Liver (tissue), 9 donors: ENCODE data around the gene ODAD2. TPM values are rescaled to one million over a fixed set of nuclear protein-coding genes. Genes with fewer than 3 reads are reported as not detected.

Source experiments
- DNase-seq: peaks from one replicate; pipeline ENCODE4 v3.0.0-alpha.2; 2017; ENCODE audit warnings: low spot score
- H3K27ac ChIP-seq, 2 donors: one replicate each; pipeline ENCODE4 v1.7.0; 2013; ENCODE audit warnings: inconsistent platforms in 2 of 2, low read length in 2 of 2, control low read depth in 1 of 2, low read depth in 1 of 2, mild to moderate bottlenecking in 1 of 2
- H3K27me3 ChIP-seq, 4 donors: one replicate each; pipeline versions ENCODE4 v1.6.1 to v1.7.0; 2013; ENCODE audit warnings: low read length in 3 of 4, inconsistent platforms in 1 of 4, mild to moderate bottlenecking in 1 of 4, moderate library complexity in 1 of 4; ENCODE audit not compliant: control insufficient read depth in 4 of 4, insufficient read depth in 4 of 4
- H3K36me3 ChIP-seq, 4 donors: one replicate each; pipeline versions ENCODE4 v1.6.1 to v1.7.0; 2013; ENCODE audit warnings: low read length in 3 of 4, mild to moderate bottlenecking in 3 of 4, low read depth in 1 of 4, moderate library complexity in 1 of 4; ENCODE audit not compliant: control insufficient read depth in 4 of 4, insufficient read depth in 3 of 4
- H3K4me1 ChIP-seq, 4 donors: one replicate each; pipeline versions ENCODE4 v1.6.1 to v1.7.0; 2013; ENCODE audit warnings: low read length in 3 of 4, mild to moderate bottlenecking in 3 of 4, moderate library complexity in 1 of 4; ENCODE audit not compliant: control insufficient read depth in 4 of 4, insufficient read depth in 4 of 4
- H3K4me3 ChIP-seq, 3 donors: one replicate each; pipeline versions ENCODE4 v1.6.1 to v1.7.0; 2013; ENCODE audit warnings: low read length in 3 of 3, control low read depth in 1 of 3, low read depth in 1 of 3, mild to moderate bottlenecking in 1 of 3
- H3K9ac ChIP-seq, 2 donors: one replicate each; pipeline ENCODE4 v1.7.0; 2013; ENCODE audit warnings: low read length in 2 of 2, mild to moderate bottlenecking in 2 of 2, moderate library complexity in 2 of 2, control low read depth in 1 of 2, low read depth in 1 of 2
- H3K9me3 ChIP-seq, 4 donors: one replicate each; pipeline versions ENCODE4 v1.6.1 to v1.7.0; 2013; ENCODE audit warnings: low read length in 3 of 4; ENCODE audit not compliant: control insufficient read depth in 4 of 4
- ATF3 ChIP-seq: IDR thresholded peaks from 2 replicates; pipeline ENCODE4 v1.6.1; 2016; ENCODE audit warnings: antibody characterized with exemption
- CTCF ChIP-seq: fragments of 150-350 bp; IDR thresholded peaks from 2 replicates; pipeline ENCODE4 v1.5.1; 2017; ENCODE audit warnings: improper control_type of control experiment, low read depth, low read length; ENCODE audit not compliant: missing input control
- EGR1 ChIP-seq, 2 donors: IDR thresholded peaks; 2 replicates each; pipeline ENCODE4 v1.6.1; 2016 to 2018; ENCODE audit warnings: antibody characterized with exemption in 2 of 2, low read depth in 2 of 2
- FOXA1 ChIP-seq: IDR thresholded peaks from 2 replicates; pipeline ENCODE4 v1.6.1; 2016; ENCODE audit warnings: antibody characterized with exemption
- FOXA2 ChIP-seq: IDR thresholded peaks from 2 replicates; pipeline ENCODE4 v1.6.1; 2016; ENCODE audit warnings: antibody characterized with exemption
- GABPA ChIP-seq, 2 donors: IDR thresholded peaks in 1 of 2; conservative IDR thresholded peaks in 1 of 2; 2 replicates each; pipeline ENCODE4 v1.6.1; 2016; ENCODE audit warnings: antibody characterized with exemption in 2 of 2, mild to moderate bottlenecking in 1 of 2, moderate library complexity in 1 of 2
- HNF4A ChIP-seq, 2 donors: conservative IDR thresholded peaks; 2 replicates each; pipeline ENCODE4 v1.6.1; 2016; ENCODE audit warnings: antibody characterized with exemption in 2 of 2, mild to moderate bottlenecking in 2 of 2
- HNF4G ChIP-seq: IDR thresholded peaks from 2 replicates; pipeline ENCODE4 v1.6.1; 2016; ENCODE audit warnings: antibody characterized with exemption
- MAX ChIP-seq: IDR thresholded peaks from 2 replicates; pipeline ENCODE4 v1.6.1; 2016; ENCODE audit warnings: antibody characterized with exemption
- NR2F2 ChIP-seq: IDR thresholded peaks from 2 replicates; pipeline ENCODE4 v1.6.1; 2016; ENCODE audit warnings: antibody characterized with exemption
- RAD21 ChIP-seq, 2 donors: IDR thresholded peaks; 2 replicates each; pipeline ENCODE4 v1.6.1; 2016; ENCODE audit warnings: antibody characterized with exemption in 2 of 2, mild to moderate bottlenecking in 2 of 2
- REST ChIP-seq: IDR thresholded peaks from 2 replicates; pipeline ENCODE4 v1.6.1; 2016; ENCODE audit warnings: antibody characterized with exemption, mild to moderate bottlenecking
- RXRA ChIP-seq, 2 donors: IDR thresholded peaks; 2 replicates each; pipeline ENCODE4 v1.6.1; 2017 to 2018; ENCODE audit warnings: antibody characterized with exemption in 2 of 2, mild to moderate bottlenecking in 1 of 2
- SP1 ChIP-seq: IDR thresholded peaks from 2 replicates; pipeline ENCODE4 v1.6.1; 2018; ENCODE audit warnings: antibody characterized with exemption, mild to moderate bottlenecking
- TAF1 ChIP-seq: conservative IDR thresholded peaks from 2 replicates; pipeline ENCODE4 v1.6.1; 2016; ENCODE audit warnings: antibody characterized with exemption, mild to moderate bottlenecking
- YY1 ChIP-seq: IDR thresholded peaks from 2 replicates; pipeline ENCODE4 v1.6.1; 2016; ENCODE audit warnings: antibody characterized with exemption, mild to moderate bottlenecking
- ZBTB33 ChIP-seq: IDR thresholded peaks from 2 replicates; pipeline ENCODE4 v1.6.1; 2016; ENCODE audit warnings: antibody characterized with exemption
- WGBS: extraction: QIAGEN DNeasy Blood & Tissue Kit; methylation state at CpG from one replicate; pipeline ENCODE4 v1.1.7; 2013; 5-methylcytosine and 5-hydroxymethylcytosine counted together
- polyA plus RNA-seq, 2 donors: library from polyadenylated mRNA; stranded (reverse) in 1 of 2; unstranded in 1 of 2; fragments of 200-250 nt in 1 of 2; fragments of >200 nt in 1 of 2; fragmentation: Nextera tagmentation in 1 of 2; extraction: Ambion mirVana in 1 of 2; gene quantifications; one replicate each; pipeline versions ENCODE4 v1.2.1 to v1.2.3, GENCODE V29; 2013 to 2015
- total RNA-seq, 2 donors: library from RNA; depleted of rRNA; stranded (reverse); fragments of >200 nt; gene quantifications; one replicate each; pipeline ENCODE4 v1.2.3, GENCODE V29; 2014
- donor health status: healthy.
- donor health status: healthy.
- donor health status: healthy.
- donor health status: healthy.
- donor health status: healthy.

Gene ODAD2
- total and polyA plus RNA-seq, 4 donors: 0.14 to 0.84 (median 0.38) TPM

GRCh38 chr10:27948186-27948585 lies 50.7 kb downstream of the ODAD2 start:
- Histone ChIP-seq H3K27ac (no peak overlapping the region), H3K4me3 (no peak overlapping the region), H3K4me1 (no peaks in the 10 kb centered on the region), H3K9ac (no peak overlapping the region), H3K36me3 (no peaks in the 10 kb centered on the region), H3K9me3 (no peaks in the 10 kb centered on the region), H3K27me3 (peaks cover 0 to 3% (median 0%) of the 10 kb centered on the region in 4 donors)
- WGBS: 73% methylated on average over 1 of the region's 1 CpG
- no peak for DNase-seq
- TF ChIP-seq FOXA2 (no peak), HNF4A (conservative IDR thresholded peaks at IDR 0.05) (no peak), YY1 (no peak), GABPA (IDR thresholded peaks at IDR 0.05 in 1 of 2, conservative IDR thresholded peaks at IDR 0.05 in 1 of 2) (no peak), NR2F2 (no peak), MAX (no peak), HNF4G (no peak), EGR1 (IDR thresholded peaks at IDR 0.05; ENCODE audit: low read depth in 2 of 2) (no peak), CTCF (no peak), REST (no peak), SP1 (no peak), FOXA1 (no peak), ZBTB33 (no peak), ATF3 (no peak), RXRA (IDR thresholded peaks at IDR 0.05) (no peak), RAD21 (IDR thresholded peaks at IDR 0.05) (no peak)

- DNase-seq: no peak
- Histone ChIP-seq H3K9me3 (no peaks in the 10 kb centered on the region), H3K4me3 (no peak overlapping the region), H3K9ac (no peak overlapping the region), H3K27me3 (peaks cover 0 to 3% (median 0%) of the 10 kb centered on the region in 4 donors), H3K4me1 (no peaks in the 10 kb centered on the region), H3K27ac (no peak overlapping the region), H3K36me3 (no peaks in the 10 kb centered on the region)
- TF ChIP-seq RXRA (IDR thresholded peaks at IDR 0.05) (no peak), ATF3 (no peak), TAF1 (no peak), HNF4A (conservative IDR thresholded peaks at IDR 0.05) (no peak), NR2F2 (no peak), HNF4G (no peak)
- 86% methylated on average over 5 of the region's 5 CpGs for WGBS
Observed at GRCh38 chr10:27947540-27947939, 51.3 kb downstream of the ODAD2 start.
